Endothelial cell of umbilical vein (primary cell): Measurements from ENCODE around the gene GNB5. TPM values are rescaled to one million over a fixed set of nuclear protein-coding genes. Genes with fewer than 3 reads are reported as not detected.

ENCODE experiments used
- BruUV-seq: library from RNA; stranded (reverse); fragments of 400-500 nt; replicated peaks from 2 replicates; lab custom pipeline; 2021; lab: Mats Ljungman, UMichigan
- CTCF ChIA-PET: fragments of 300-600, 350-600 bp; sonication (Branson Sonifier 250); formaldehyde crosslinking; loops from one replicate; lab custom pipeline; 2021; ENCODE audit warnings: antibody characterized with exemption, inconsistent platforms; lab: Charles Lee
- POLR2A ChIA-PET: fragments of 300-600, 350-600 bp; sonication (Branson Sonifier 250); formaldehyde crosslinking; loops from one replicate; lab custom pipeline; 2021; ENCODE audit warnings: antibody characterized with exemption, inconsistent platforms; lab: Charles Lee
- DNase-seq: peaks from one replicate; pipeline ENCODE4 v3.0.0-alpha.2; 2011; ENCODE audit warnings: low read depth, low spot score
- FAIRE-seq: peaks from 2 replicates; lab custom pipeline; 2011; peaks lifted over from hg19 to GRCh38; lab: Jason Lieb, UNC
- H2AFZ ChIP-seq: 2 replicates; pipeline ENCODE4 v1.6.0; 2012; ENCODE audit warnings: low read depth, low read length, control low read depth, inconsistent platforms
- H3K27ac ChIP-seq: 2 replicates; pipeline ENCODE4 v1.5.1; 2011; ENCODE audit warnings: low read depth, mild to moderate bottlenecking, control low read depth, low read length, moderate library complexity; ENCODE audit not compliant: insufficient read depth
- H3K27me3 ChIP-seq, 2 experiments: 2 replicates each; pipeline versions ENCODE4 v1.6.0 to v1.6.1; 2011; ENCODE audit warnings: low read length in 2 of 2, mixed read lengths in 1 of 2; ENCODE audit not compliant: control insufficient read depth in 2 of 2, insufficient read depth in 2 of 2
- H3K36me3 ChIP-seq, 2 experiments: 2 replicates in 1 of 2; 3 replicates in 1 of 2; pipeline ENCODE4 v1.5.1; 2011; ENCODE audit warnings: low read length in 2 of 2, mild to moderate bottlenecking in 1 of 2, moderate library complexity in 1 of 2; ENCODE audit not compliant: control insufficient read depth in 2 of 2, insufficient read depth in 2 of 2; ENCODE audit errors: extremely low read depth in 1 of 2
- H3K4me1 ChIP-seq: 3 replicates; pipeline ENCODE4 v1.5.1; 2011; ENCODE audit warnings: mild to moderate bottlenecking, low read length; ENCODE audit not compliant: control insufficient read depth, insufficient read depth; ENCODE audit errors: extremely low read depth
- H3K4me2 ChIP-seq: 2 replicates; pipeline ENCODE4 v1.6.1; 2011; ENCODE audit warnings: low read length, control low read depth, mixed read lengths; ENCODE audit not compliant: insufficient read depth
- H3K4me3 ChIP-seq, 3 experiments: fragments of 200-600 bp in 1 of 3; sonication (generic), shearing (Covaris generic) in 1 of 3; replicated peaks in 1 of 3; 2 replicates each; pipeline ENCODE4 v1.5.1; 2011 to 2016; ENCODE audit warnings: control low read depth in 3 of 3, low read length in 3 of 3, mild to moderate bottlenecking in 2 of 3, inconsistent platforms in 1 of 3, low read depth in 1 of 3, moderate library complexity in 1 of 3; ENCODE audit not compliant: insufficient read depth in 1 of 3
- H3K79me2 ChIP-seq: 2 replicates; pipeline ENCODE4 v1.6.0; 2012; ENCODE audit warnings: low read length, inconsistent platforms; ENCODE audit not compliant: control insufficient read depth, insufficient read depth
- H3K9ac ChIP-seq: replicated peaks from 2 replicates; pipeline ENCODE3; 2011; ENCODE audit warnings: low read length, control low read depth; ENCODE audit not compliant: insufficient read depth; ENCODE audit errors: extremely low read depth
- H3K9me1 ChIP-seq: replicated peaks from 3 replicates; pipeline ENCODE4 v1.6.0; 2011; ENCODE audit warnings: mild to moderate bottlenecking, low read length; ENCODE audit not compliant: control insufficient read depth, insufficient read depth; ENCODE audit errors: extremely low read depth
- H3K9me3 ChIP-seq: replicated peaks from 2 replicates; pipeline ENCODE4 v1.5.1; 2012; ENCODE audit warnings: low read length, inconsistent platforms; ENCODE audit not compliant: control insufficient read depth, insufficient read depth
- H4K20me1 ChIP-seq: replicated peaks from 2 replicates; pipeline ENCODE3; 2011; ENCODE audit warnings: mild to moderate bottlenecking, low read length; ENCODE audit not compliant: control insufficient read depth, insufficient read depth; ENCODE audit errors: extremely low read depth
- CTCF ChIP-seq, 2 donors: IDR thresholded peaks; 1 replicate in 1 of 2; 2 replicates in 1 of 2; pipeline ENCODE4 v1.5.1; 2011; ENCODE audit warnings: low read length in 2 of 2, mild to moderate bottlenecking in 2 of 2, moderate library complexity in 2 of 2, control low read depth in 1 of 2, inconsistent platforms in 1 of 2, low read depth in 1 of 2; ENCODE audit not compliant: insufficient read depth in 1 of 2; ENCODE audit errors: extremely low read depth in 1 of 2
- EZH2 ChIP-seq: IDR thresholded peaks from 2 replicates; pipeline ENCODE4 v1.6.1; 2012; ENCODE audit warnings: borderline replicate concordance, low read depth, mild to moderate bottlenecking, moderate library complexity, low read length, inconsistent platforms; ENCODE audit not compliant: severe bottlenecking
- FOS ChIP-seq: IDR thresholded peaks from 2 replicates; pipeline ENCODE4 v1.6.1; 2011; ENCODE audit warnings: mild to moderate bottlenecking, low read length, moderate library complexity, borderline replicate concordance; ENCODE audit not compliant: insufficient read depth
- GATA2 ChIP-seq: IDR thresholded peaks from 2 replicates; pipeline ENCODE4 v1.7.0; 2011; ENCODE audit warnings: low read depth, mild to moderate bottlenecking, moderate library complexity, mixed read lengths, low read length; ENCODE audit not compliant: insufficient read length, insufficient read depth
- JUN ChIP-seq: IDR thresholded peaks from 2 replicates; pipeline ENCODE4 v1.6.1; 2011; ENCODE audit warnings: borderline replicate concordance, low read depth; ENCODE audit not compliant: insufficient read length, insufficient read depth
- MAX ChIP-seq: IDR thresholded peaks from 2 replicates; pipeline ENCODE4 v1.6.1; 2011; ENCODE audit not compliant: insufficient read depth, insufficient read length
- MYC ChIP-seq: IDR thresholded peaks from one replicate; pipeline ENCODE4 v1.6.1; 2011; ENCODE audit warnings: mild to moderate bottlenecking, low read depth, low read length
- POLR2A ChIP-seq: IDR thresholded peaks from 2 replicates; pipeline ENCODE4 v1.6.1; 2012; ENCODE audit warnings: low read depth, mild to moderate bottlenecking, control low read depth, low read length
- POLR2AphosphoS5 ChIP-seq: IDR thresholded peaks from 2 replicates; pipeline ENCODE4 v1.6.1; 2012; ENCODE audit warnings: low read depth, mild to moderate bottlenecking, control low read depth, low read length, moderate library complexity; ENCODE audit not compliant: insufficient read depth
- dilution Hi-C: fragments of 300-500 bp; cut with MboI; formaldehyde crosslinking; loops from one replicate; pipeline ENCODE4 v1.15.0; 2019; ENCODE audit warnings: low sequenced_read_pairs; ENCODE audit not compliant: extremely low pct_ligation_motif_present
- intact Hi-C: fragments of 100-400 bp; cut with micrococcal nuclease; formaldehyde crosslinking; loops from one replicate; pipeline ENCODE4 v1.10.0; 2022
- polyA plus RNA-seq, 4 experiments: library from polyadenylated mRNA; depleted of rRNA in 3 of 4; stranded (reverse) in 3 of 4; unstranded in 1 of 4; fragments of >200 nt; gene quantifications; 2 replicates each; pipeline versions ENCODE4 v1.2.1 to v1.2.3, GENCODE V29; 2011 to 2012; ENCODE audit warnings: missing spikeins in 1 of 4
- total RNA-seq: library from RNA; stranded (reverse); gene quantifications from 2 replicates; pipeline ENCODE4 v1.2.3, GENCODE V29; 2021

Gene GNB5
- total and polyA plus RNA-seq, 2 donors (not counting 3 experiments of a cell fraction or from before 2014, with no cell fraction given), result 15.6 to 16.8 TPM

GRCh38 chr15:52100807-52101442, 90.3 kb downstream of the GNB5 start:
- intact Hi-C loops, result no loop called here
- no TSS peak for BruUV-seq
- Histone ChIP-seq H3K4me2 (no peak overlapping the region), H2AFZ (no peak overlapping the region), H3K27me3 (no peaks in the 10 kb centered on the region), H3K9ac (no peak overlapping the region), H3K4me3 (no peak overlapping the region), H3K9me3 (no peaks in the 10 kb centered on the region), H3K36me3 (no peaks in the 10 kb centered on the region), H3K4me1 (peaks cover 22% of the 10 kb centered on the region), H3K79me2 (no peaks in the 10 kb centered on the region), H3K9me1 (no peaks in the 10 kb centered on the region), H4K20me1 (no peaks in the 10 kb centered on the region), H3K27ac (no peak overlapping the region)
- TF ChIP-seq JUN, result peak; percentile 76
- no peak for TF ChIP-seq CTCF (IDR thresholded peaks at IDR 0.05; ENCODE audit: extremely low read depth in 1 of 2, insufficient read depth in 1 of 2, low read depth in 1 of 2, low read length in 2 of 2)
- no peak for TF ChIP-seq MYC
- peak; percentile 80 for TF ChIP-seq FOS
- TF ChIP-seq GATA2, result no peak
- no peak for TF ChIP-seq EZH2
- TF ChIP-seq MAX, result no peak
- peak; percentile 17 for TF ChIP-seq POLR2AphosphoS5
- TF ChIP-seq POLR2A, result no peak
- dilution Hi-C loops, result no loop called here
- CTCF ChIA-PET, result interaction anchor here (0.9 to 1.3 kb wide), 4 partner anchors 14 to 38 kb away, joined by 3 to 6 read pairs (median 5); no protein-coding TSS in a partner anchor
- POLR2A ChIA-PET, result no interaction called here
- peak; percentile 94 for DNase-seq
- peak; percentile 91 for FAIRE-seq
